NCI-H2196 (cell line): Measurements from ENCODE around the gene TRPC6.
"Not testable (repeated sequence)": the region's sequence is repeated elsewhere in the genome, so short reads cannot be mapped to it uniquely, and the experiment has no call there.

Source experiments
- DNase-seq: peaks from one replicate; lab custom pipeline; 2025; ENCODE audit not compliant: unreplicated experiment; lab: John Stamatoyannopoulos, UW

TRPC6 gene

GRCh38 chr11:101523193-101523592 is 60.6 kb downstream of the TRPC6 start:
- DNase-seq, result no peak

GRCh38 chr11:101521821-101522220 is 62.0 kb downstream of the TRPC6 start:
- DNase-seq, result no peak

- DNase-seq, result no peak
Measured at GRCh38 chr11:101516546-101516945, 67.3 kb downstream of the TRPC6 start.

- no peak for DNase-seq
Measured at GRCh38 chr11:101511065-101511464, 72.7 kb downstream of the TRPC6 start.

DNA sequence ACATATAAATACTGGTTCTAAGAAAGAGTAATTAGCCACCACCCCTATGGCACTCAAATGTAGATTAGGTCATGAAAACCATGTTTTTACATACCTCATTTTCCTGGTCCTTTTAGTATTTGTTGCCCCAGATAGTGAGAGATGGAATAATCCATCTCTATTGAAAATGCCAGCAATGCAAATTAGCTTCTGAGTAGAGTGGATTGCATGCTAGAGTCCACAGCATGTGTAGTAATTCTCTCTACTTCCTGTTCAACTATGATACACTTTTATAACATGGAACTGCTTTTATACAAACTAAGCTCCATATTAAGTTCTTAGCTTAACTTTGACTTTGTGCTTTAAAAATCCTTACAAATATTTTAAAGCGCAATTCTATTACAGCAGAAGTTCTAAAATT is 73.2 kb downstream of the TRPC6 start:
- no peak for DNase-seq

GRCh38 chr11:101509922-101510321 is 73.9 kb downstream of the TRPC6 start:
- DNase-seq, result no peak

GRCh38 chr11:101508370-101508769 is 75.4 kb downstream of the TRPC6 start:
- DNase-seq, result no peak

DNA sequence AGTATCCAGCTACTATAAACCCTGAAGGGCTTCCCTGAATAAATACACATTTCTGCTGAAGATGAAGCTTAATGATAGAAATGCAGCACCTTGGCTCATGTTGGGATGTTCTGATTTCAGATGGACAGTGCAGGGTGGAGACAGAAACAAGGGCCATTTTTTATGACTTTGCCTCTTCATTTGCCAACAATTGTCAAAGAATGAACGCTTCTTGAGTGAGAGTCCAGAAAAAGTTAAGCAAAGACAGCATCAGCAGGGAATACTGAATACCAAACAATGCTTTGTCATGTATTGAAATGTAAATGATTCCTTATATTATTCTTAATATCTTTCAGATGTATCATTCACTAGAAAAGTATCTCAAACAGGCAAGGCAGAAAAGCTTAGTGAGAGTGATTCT is 84.9 kb downstream of the TRPC6 start:
- DNase-seq, result no peak

DNA sequence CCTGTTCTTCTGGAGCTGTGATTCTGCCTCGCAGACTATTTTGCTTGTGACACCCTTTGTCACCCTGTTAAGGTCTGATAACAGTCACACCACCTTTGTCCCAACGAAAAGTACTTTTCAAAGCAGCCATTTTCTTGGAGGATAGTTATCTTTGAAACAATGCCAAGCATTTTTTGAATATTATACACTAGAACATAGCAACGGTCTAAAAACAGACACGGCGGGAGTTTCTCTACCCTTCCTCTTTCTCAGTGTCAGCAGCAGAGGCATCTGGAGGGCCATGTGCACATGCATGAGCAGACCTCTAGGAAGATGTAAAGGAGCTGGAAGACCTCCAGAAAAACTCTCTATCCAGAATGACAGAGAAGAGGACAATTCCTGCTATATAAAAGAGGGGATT is 86.5 kb downstream of the TRPC6 start:
- no peak for DNase-seq

- no peak for DNase-seq
Measured at GRCh38 chr11:101487775-101488174, 96.0 kb downstream of the TRPC6 start.

- DNase-seq, result no peak
Measured at GRCh38 chr11:101482556-101483124, 101.2 kb downstream of the TRPC6 start.

- no peak for DNase-seq
Measured at GRCh38 chr11:101478587-101479369, 105.0 kb downstream of the TRPC6 start.

DNA sequence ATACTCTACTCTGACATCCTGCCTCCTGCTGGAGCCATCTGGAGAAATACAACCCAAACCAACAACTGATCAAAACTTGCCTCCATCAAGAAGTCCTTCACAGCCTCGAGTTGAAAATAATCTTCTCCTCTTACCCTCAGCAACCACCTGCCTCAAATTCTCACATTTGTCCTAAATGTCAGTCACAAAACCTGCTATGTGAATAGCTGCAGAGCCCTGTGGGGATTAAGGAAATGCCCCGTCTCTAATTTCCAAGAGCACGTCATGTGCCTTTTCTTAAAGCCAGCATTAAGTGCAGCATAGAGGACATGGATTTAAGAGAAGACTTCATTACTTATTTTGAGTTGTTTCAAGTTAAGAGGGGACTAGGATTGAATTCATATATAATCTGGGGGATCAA is 105.9 kb downstream of the TRPC6 start:
- DNase-seq, result no peak

- no peak for DNase-seq
Measured at GRCh38 chr11:101476191-101476590, 107.6 kb downstream of the TRPC6 start.

GRCh38 chr11:101475699-101476098 is 108.1 kb downstream of the TRPC6 start:
- no peak for DNase-seq

DNA sequence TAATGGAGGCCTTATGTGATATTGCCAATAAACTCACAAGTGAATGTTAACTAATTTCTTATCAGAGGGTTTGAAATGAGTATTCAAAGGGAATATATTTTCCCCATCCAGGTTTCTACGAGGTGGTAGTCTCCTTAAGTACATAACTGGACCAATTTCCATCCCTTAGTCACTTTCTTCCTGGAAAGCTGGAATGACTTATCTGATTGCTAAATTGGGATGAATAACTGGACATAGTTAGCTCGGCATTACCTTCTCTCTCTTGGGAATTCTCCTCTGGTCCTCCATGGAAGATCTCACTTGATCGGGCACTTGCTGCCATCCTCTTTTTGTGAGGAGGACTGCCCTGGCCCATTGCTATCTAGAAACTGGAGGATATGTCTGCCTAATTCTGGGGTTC is 109.1 kb downstream of the TRPC6 start:
- DNase-seq, result no peak

DNA sequence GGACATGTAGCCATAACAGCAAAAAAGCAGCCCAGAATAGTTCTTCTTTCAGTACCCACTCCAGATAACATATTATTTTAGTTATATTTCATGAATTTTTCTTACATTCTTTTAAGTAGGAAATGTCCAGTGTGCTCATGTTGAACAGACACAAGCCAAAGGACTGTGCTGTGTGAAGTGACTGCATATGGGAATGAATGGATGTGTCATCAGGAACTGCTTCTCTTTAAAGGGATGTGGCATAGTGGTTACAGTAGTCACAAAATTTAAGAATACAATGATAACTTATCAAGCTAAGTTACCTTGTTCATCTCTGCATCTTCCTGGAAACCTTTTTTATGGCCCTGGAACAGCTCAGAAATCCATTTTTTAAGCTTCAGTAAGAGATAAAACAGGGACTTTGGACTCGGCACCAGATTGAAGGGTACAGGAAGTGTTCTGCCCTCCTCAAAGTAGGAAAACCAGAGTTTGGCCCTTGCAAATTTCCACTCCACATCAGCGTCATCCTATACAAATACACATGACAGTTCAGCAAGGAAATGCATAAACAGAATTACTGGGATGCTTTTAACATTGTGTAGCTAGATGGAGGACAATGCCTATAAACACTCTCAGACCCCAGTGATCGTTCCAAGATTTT is 112.8 kb downstream of the TRPC6 start:
- DNase-seq, result no peak

GRCh38 chr11:101470419-101470818 is 113.4 kb downstream of the TRPC6 start:
- no peak for DNase-seq

DNA sequence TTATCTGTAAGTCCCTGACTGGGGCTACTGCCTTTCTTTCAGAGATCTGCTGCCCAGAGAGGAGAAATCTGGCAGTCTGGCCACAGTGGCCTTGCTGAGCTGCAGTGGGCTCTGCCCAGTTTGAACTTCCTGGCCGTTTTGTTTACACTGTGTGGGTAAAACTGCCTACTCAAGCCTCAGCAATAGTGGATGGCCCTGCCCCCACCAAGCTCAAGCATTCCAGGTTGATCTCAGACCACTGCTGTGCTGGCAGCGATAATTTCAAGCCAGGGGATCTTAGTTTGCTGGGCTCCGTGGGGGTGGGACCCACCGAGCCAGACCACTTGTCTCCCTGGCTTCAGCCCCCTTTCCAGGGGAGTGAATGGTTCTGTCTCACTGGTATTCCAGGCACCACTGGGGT is 117.5 kb downstream of the TRPC6 start:
- DNase-seq, result no peak

DNA sequence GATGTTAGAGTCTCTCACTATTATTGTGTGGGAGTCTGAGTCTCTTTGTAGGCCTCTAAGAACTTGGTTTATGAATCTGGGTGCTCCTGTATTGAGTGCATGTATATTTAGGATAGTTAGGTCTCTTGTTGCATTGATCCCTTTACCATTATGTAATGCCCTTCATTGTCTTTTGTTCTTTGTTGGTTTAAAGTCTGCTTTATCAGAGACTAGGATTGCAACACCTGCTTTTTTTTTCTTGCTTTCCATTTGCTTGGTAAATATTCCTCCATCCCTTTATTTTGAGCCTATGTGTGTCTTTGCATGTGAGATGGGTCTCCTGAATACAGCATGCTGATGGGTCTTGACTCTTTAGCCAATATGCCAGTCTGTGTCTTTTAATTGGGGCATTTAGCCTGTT is 119.4 kb downstream of the TRPC6 start:
- DNase-seq, result not testable (repeated sequence)

DNA sequence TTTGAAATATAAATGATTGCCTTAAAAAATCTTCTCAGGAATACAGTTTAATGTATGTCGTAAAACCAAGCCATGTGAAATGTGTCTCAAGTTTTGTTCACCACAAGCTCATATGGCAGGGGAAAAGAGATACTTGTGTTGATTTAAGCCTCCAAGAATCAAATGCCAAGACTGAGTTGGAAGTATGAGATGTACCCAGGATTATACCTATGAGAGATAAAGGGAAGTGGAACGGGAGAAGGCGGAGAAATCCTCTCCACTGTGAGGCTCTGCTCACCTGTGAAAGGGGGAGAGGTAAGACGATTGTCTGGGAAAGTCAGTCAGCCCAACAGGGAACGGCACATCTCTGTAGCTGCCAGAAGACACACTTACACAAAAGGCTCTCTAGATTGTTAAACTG is 124.8 kb downstream of the TRPC6 start:
- DNase-seq, result no peak

DNA sequence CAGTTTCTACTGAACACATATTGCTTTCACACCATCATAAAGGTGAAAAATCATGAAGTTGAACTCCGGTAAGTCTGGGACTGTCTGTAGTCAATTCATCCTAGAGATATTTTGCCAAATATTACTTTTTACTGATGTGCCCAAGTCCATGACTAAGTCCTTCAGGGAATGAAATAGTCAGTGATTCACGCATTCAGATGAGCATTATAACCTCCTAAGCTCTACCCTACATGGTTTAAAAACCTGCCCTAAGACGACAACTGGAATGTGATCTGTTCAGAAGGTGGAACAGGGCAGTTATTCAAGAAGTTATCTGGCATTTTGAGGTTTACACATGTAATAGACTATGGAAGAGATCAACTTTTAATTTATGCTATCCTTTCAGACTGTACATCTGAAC is 125.6 kb downstream of the TRPC6 start:
- DNase-seq, result no peak
